ENCODE results near the gene CD200R1.

The CD200R1 gene, protein sequence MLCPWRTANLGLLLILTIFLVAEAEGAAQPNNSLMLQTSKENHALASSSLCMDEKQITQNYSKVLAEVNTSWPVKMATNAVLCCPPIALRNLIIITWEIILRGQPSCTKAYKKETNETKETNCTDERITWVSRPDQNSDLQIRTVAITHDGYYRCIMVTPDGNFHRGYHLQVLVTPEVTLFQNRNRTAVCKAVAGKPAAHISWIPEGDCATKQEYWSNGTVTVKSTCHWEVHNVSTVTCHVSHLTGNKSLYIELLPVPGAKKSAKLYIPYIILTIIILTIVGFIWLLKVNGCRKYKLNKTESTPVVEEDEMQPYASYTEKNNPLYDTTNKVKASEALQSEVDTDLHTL

GRCh38 chr3:112974894-112975293, at the start of gene CD200R1:
TSS of gene CD200R1 (minus strand) at chr3:112975103. CDS start at chr3:112974857, 246 bp downstream.
- DNase-seq = no peak

DNA sequence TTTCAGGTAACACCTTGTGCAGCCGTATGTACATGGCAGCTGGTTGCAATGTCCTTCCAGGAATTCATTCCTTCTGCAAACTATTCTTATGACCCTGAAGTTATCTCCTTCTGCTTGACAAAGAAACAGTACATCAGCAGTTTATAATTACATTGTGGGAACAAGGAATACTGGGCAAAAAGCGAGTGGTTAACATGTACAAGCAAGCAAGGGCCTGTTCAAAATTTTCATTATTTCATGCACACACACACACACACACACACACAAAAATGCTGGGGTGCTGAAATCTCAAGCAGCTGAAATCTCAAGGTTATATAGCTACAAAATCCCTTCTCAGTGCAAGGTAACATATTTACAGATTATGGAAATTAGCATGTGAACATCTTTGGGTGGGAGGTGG, 46.6 kb upstream of the CD200R1 start:
- no peak for DNase-seq

GRCh38 chr3:113019182-113020137, 44.6 kb upstream of the CD200R1 start:
- peak; percentile 95 for DNase-seq

- no peak for DNase-seq
Measured at GRCh38 chr3:113018536-113019181, 43.8 kb upstream of the CD200R1 start.

- DNase-seq = no peak
Measured at GRCh38 chr3:113013593-113013992, 38.7 kb upstream of the CD200R1 start.

DNA sequence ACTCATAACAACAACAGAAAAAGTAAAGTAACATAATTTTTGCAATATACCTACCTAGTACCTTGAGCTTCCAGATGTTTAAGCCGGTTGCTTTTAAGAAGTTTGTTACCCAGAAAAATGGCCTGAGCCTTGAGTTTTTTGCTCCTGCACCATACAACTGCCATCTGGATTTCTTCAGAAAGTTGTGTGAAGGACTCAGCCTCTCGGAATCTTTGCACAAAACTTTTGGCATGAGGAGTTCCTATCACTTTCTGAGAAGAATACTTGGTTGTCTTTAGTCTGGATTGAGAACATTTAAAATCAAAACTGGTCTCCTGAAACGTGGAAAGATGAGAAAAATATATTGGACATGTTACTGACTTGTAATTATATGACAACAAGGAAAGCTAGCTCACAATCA, 33.2 kb upstream of the CD200R1 start:
- DNase-seq = no peak

DNA sequence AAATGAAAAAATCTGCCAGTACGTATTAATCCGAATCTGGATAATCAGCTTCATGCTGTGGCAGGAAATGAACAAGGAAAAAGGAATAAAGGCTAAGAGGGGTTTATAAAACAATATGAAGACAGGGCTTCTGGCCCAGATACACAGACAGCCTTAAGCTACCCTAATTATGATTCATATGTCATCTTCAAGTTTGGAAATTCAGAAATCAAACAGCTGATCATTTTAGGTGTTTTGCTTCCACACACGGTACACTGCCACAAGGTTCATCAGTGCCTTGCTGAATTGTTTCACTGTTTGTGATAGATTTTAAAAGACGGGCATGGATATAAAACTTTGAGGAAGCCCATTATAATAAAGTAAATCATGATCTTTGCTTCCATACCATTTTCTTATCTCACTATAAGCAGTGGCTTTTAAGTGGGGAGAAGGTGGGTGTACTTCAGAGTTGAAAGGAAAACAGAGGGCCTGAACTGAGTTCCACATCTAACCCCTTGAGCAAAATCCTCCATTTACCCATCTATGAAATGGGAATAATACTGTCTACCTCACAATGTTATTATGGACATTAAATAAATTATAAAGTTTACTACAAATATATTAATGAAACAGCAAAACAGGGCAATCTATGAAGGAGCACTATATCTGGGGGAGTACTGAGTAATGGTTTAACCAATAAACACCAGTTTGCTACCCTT, 31.6 kb upstream of the CD200R1 start:
- no peak for DNase-seq

- no peak for DNase-seq
Measured at GRCh38 chr3:113005611-113006010, 30.7 kb upstream of the CD200R1 start.

- DNase-seq = no peak
Measured at GRCh38 chr3:113002679-113003078, 27.8 kb upstream of the CD200R1 start.

DNA sequence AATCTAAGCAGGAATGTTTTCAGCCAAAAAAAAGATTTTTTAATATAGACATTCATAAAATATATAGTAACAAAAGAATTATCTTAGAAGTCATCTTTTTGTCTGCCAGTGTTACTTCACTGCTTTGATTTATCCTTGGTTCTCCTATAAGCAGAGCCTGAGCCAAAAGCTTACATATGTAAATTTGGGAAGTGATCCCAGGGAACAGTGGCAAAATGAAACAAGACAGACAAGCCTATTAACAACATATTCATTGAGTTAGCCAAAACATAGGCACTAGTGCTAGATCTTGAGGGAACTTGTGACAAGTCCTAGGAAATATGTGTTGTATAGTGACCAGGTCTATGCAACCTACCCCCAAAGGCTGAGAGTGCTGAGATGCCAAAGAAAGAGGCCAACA, 27.1 kb upstream of the CD200R1 start:
- no peak for DNase-seq

- DNase-seq = no peak
Measured at GRCh38 chr3:113000691-113001090, 25.8 kb upstream of the CD200R1 start.

GRCh38 chr3:112995800-112996199, 20.9 kb upstream of the CD200R1 start:
- no peak for DNase-seq

DNA sequence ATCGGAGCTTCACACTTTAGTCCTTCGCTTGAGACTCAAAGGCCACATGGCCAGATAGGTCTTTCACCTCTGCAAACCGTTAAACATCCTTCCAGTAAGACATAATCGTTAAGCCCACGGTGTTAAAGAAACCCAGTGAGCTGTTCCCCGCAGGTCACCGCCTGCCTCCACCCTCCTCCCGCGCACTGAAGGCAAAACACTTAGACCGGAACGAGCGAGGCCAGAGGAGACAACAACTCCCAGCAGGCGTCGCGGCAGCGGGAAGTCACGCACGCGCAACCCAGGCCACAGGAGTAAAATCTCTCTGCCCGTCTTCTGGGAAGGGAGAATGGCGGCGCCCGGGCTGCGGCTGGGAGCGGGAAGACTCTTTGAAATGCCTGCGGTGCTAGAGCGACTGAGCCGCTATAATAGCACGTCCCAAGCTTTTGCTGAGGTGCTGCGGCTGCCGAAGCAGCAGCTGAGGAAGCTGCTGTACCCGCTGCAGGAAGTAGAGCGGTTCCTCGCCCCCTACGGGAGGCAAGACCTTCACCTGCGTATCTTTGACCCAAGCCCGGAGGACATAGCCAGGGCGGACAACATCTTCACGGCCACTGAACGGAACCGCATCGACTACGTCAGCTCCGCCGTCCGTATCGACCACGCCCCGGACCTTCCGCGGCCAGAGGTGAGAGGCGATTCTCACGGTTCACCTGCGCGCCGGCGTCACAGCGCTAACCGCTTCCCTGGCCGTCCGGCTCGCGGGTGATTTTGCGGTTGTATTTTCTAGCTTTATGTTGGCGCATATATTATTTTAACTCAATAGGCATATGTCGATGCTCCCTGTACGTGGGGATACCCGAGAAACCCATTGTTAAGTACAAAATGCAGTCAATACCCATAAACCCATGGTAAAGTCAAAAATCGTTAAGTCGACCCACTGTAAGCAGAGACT, 16.0 kb upstream of the CD200R1 start, which contains the start of gene GTPBP8:
TSS of gene GTPBP8 (plus strand) at position 313 of the 931 bp plus-strand sequence. CDS start at position 329, 16 bp downstream.
- DNase-seq = peak; percentile 97

GRCh38 chr3:112987710-112988334, 12.9 kb upstream of the CD200R1 start:
- no peak for DNase-seq

- no peak for DNase-seq
Measured at GRCh38 chr3:112984485-112984884, 9.6 kb upstream of the CD200R1 start.

DNA sequence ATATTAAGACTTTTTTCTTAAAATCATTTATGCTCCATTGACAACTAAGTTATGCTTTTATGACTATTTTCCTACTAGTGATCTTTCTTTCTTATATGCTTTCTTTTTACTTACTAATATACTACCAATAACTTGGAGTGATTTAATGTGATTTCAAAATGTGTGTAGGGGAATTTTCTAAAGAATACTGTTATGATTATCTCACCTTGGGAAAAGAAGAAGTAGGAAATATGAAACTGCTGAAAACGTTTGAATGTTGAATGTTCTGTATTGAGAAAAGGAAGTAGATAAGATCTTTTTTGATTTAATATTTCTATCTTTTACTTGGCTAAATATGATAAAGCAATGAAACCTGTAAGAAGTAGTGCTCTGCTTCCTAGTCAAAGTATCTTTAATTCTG, 7.8 kb upstream of the CD200R1 start:
- DNase-seq = no peak

GRCh38 chr3:112980080-112980479, 5.2 kb upstream of the CD200R1 start:
- DNase-seq = no peak

- no peak for DNase-seq
Measured at GRCh38 chr3:112979244-112979832, 4.4 kb upstream of the CD200R1 start.

- no peak for DNase-seq
Measured at GRCh38 chr3:112976953-112977352, 2.0 kb upstream of the CD200R1 start.

DNA sequence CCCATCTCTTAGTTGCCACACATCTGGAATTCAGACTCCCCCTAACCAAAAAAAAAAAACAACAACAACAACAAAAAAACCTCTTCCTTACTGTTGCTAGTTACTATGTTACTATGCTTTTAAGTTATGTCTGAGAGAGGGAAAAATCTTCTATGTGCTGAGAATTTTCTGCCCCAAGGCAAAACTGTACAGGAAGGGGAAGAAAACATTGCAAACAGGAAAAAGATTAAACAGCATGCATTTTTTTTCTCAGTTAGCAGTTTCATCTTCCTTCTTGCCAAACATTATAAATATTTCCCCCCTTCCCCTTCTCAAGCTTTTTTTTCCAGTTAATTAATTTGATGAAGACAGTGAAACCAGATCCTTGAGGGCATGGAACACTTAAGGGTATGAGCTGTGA, 1.1 kb upstream of the CD200R1 start:
- DNase-seq = no peak

DNA sequence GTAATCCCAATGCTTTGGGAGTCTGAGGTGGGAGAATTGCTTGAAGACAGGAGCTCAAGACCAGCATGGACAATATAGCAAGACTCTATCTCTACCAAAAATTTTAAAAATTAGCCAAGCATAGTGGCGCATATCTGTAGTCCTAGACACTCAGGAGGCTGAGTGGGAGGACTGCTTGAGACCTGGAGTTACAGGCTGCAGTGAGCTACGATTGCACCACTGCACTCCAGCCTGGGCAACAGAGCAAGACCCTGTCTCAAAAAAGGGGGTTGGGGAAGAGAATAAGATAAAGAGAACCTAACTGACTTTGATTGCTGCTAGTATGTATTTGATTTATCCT, 755 bp downstream of the CD200R1 start:
- DNase-seq = no peak
